T-helper 17 cell (primary cell): ENCODE measurements around the gene WDR82. TPM values are rescaled to one million over a fixed set of nuclear protein-coding genes. Genes with fewer than 3 reads are reported as not detected.

Experiments
- ATAC-seq: fragments of 150-1000 bp; cut with Tn5 transposase; 2 replicates; pipeline ENCODE4 v1.10.0; 2021; ENCODE audit warnings: mild to moderate bottlenecking, moderate library complexity
- DNase-seq, 3 donors: peaks; one replicate each; pipeline versions ENCODE4 v3.0.0 to v3.0.0-alpha.2; 2020 to 2021
- H3K9me3 ChIP-seq: one replicate; pipeline ENCODE4 v1.7.0; 2013; ENCODE audit warnings: low read length, mild to moderate bottlenecking; ENCODE audit not compliant: control insufficient read depth, poor library complexity, severe bottlenecking
- H3K27ac Mint-ChIP-seq: one replicate; pipeline ENCODE4 v1.8.0; 2022; ENCODE audit warnings: mild to moderate bottlenecking, moderate library complexity, mixed read lengths
- H3K27me3 Mint-ChIP-seq: one replicate; pipeline ENCODE4 v1.8.0; 2022; ENCODE audit warnings: mixed read lengths
- H3K36me3 Mint-ChIP-seq: one replicate; pipeline ENCODE4 v1.8.0; 2022; ENCODE audit warnings: low read depth, mixed read lengths
- H3K4me1 Mint-ChIP-seq: one replicate; pipeline ENCODE4 v1.8.0; 2022; ENCODE audit warnings: mild to moderate bottlenecking, mixed read lengths
- H3K4me3 Mint-ChIP-seq: one replicate; pipeline ENCODE4 v1.8.0; 2022; ENCODE audit warnings: mild to moderate bottlenecking, moderate library complexity, mixed read lengths
- total RNA-seq, 4 donors: library from RNA in 2 of 4; stranded (reverse) in 2 of 4; gene quantifications; one replicate each; pipeline ENCODE4 v1.2.3 and lab custom pipeline; 2022 to 2026

WDR82 gene
- total RNA-seq, 2 donors from 2014 or later, result 109 to 114 TPM

DNA sequence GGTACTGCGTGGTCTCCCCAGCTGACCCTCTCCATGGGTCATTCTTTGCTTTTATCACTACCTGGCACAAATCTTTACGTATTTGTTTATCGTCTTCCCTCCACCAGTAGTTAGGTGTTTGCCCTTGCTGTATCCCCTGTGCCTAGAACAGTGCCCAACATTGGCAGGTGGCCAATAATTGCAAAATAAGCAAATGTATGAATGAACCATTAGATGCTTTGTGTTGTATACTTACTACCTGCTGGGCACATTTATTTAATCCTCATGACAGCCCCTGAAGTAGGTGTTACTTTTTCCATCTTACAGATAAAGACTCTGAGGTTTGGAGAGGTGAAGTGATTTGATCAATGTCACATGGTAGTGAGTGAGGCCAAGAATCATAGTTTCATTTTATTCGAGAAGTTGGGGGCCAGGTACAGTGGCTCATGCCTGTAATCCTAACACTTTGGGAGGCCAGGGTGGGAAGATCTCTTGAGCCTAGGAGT is 37.5 kb downstream of the WDR82 start:
- Mint-ChIP-seq H3K27ac (peak overlapping the region; percentile 95), H3K36me3 (peaks cover 2% of the 10 kb centered on the region), H3K27me3 (no peaks in the 10 kb centered on the region), H3K4me3 (peak overlapping the region; percentile 97), H3K4me1 (peaks cover 55% of the 10 kb centered on the region)
- DNase-seq (no peak), ATAC-seq (no peak)
- no peaks in the 10 kb centered on the region for H3K9me3 ChIP-seq

- Mint-ChIP-seq H3K4me1 (peaks cover 61% of the 10 kb centered on the region), H3K36me3 (peaks cover 2% of the 10 kb centered on the region), H3K4me3 (peak overlapping the region; percentile 97), H3K27ac (peak overlapping the region; percentile 95), H3K27me3 (no peaks in the 10 kb centered on the region)
- ATAC-seq, result peak; percentile 38
- H3K9me3 ChIP-seq, result no peaks in the 10 kb centered on the region
- DNase-seq, result peak in 1 of 3 donors; percentile 32
Observed at GRCh38 chr3:52240059-52240885, 38.2 kb downstream of the WDR82 start.

- Mint-ChIP-seq H3K4me3 (peak within 1 kb of the TSS; percentile 97), H3K27ac (peak within 1 kb of the TSS; percentile 95), H3K36me3 (peaks cover 2% of the 10 kb centered on the region), H3K27me3 (no peaks in the 10 kb centered on the region), H3K4me1 (peaks cover 56% of the 10 kb centered on the region)
- ATAC-seq (peak; percentile 85), DNase-seq (peak; percentile 76 to 88 (median 85))
- no peaks in the 10 kb centered on the region for H3K9me3 ChIP-seq
Observed at GRCh38 chr3:52238761-52239701, 39.4 kb downstream of the WDR82 start, which contains the start of gene TWF2. Gene TWF2, minus strand, starts transcription at chr3:52239158. Its CDS starts 142 bp downstream, at chr3:52239016.

DNA sequence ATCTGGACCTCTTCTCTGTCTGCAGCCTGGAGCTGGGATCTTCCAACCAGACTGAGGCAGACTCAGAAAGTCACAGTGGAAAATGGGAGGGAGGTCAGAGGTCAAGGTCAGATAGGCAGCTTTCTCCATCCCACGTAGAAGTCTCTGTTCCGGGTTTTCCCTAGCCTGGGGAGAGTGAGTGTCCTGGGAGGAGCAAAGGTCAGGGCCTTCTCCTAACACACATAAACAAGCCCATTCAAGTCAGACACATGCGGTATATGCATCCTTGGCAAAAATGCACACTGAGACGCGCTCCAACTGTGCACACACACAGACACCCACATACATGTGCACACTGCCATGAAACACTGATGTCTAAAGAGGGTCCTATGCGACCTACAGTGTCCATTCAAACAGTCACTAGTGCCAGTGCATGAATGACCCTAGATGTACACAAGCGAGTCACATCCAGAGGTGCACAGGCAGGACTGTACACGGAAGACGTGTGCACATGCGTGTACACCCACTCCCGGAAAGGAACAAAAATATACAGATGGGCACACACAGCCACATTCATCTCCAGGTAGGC is 40.2 kb downstream of the WDR82 start:
- no peaks in the 10 kb centered on the region for H3K9me3 ChIP-seq
- H3K27ac Mint-ChIP-seq, result peak overlapping the region; percentile 95
- no peaks in the 10 kb centered on the region for H3K27me3 Mint-ChIP-seq
- peaks cover 51% of the 10 kb centered on the region for H3K4me1 Mint-ChIP-seq
- DNase-seq, result no peak
- peaks cover 2% of the 10 kb centered on the region for H3K36me3 Mint-ChIP-seq
- no peak for ATAC-seq
- peak overlapping the region; percentile 97 for H3K4me3 Mint-ChIP-seq

- Mint-ChIP-seq H3K27me3 (no peaks in the 10 kb centered on the region), H3K36me3 (peaks cover 2% of the 10 kb centered on the region), H3K4me1 (peaks cover 51% of the 10 kb centered on the region), H3K4me3 (peak overlapping the region; percentile 97), H3K27ac (peak overlapping the region; percentile 95)
- ATAC-seq (no peak), DNase-seq (peak in 1 of 3 donors; percentile 4)
- H3K9me3 ChIP-seq, result no peaks in the 10 kb centered on the region
Observed at GRCh38 chr3:52237657-52238172, 40.7 kb downstream of the WDR82 start.

- Mint-ChIP-seq H3K27me3 (no peaks in the 10 kb centered on the region), H3K36me3 (peaks cover 2% of the 10 kb centered on the region), H3K4me3 (peak overlapping the region; percentile 97), H3K4me1 (peaks cover 54% of the 10 kb centered on the region), H3K27ac (peak overlapping the region; percentile 95)
- ATAC-seq (no peak), DNase-seq (no peak)
- H3K9me3 ChIP-seq, result no peaks in the 10 kb centered on the region
Observed at GRCh38 chr3:52237006-52237656, 41.3 kb downstream of the WDR82 start.

- peaks cover 2% of the 10 kb centered on the region for H3K36me3 Mint-ChIP-seq
- H3K9me3 ChIP-seq, result no peaks in the 10 kb centered on the region
- ATAC-seq (no peak), DNase-seq (no peak)
- peaks cover 57% of the 10 kb centered on the region for H3K4me1 Mint-ChIP-seq
- peak overlapping the region; percentile 95 for H3K27ac Mint-ChIP-seq
- peak overlapping the region; percentile 97 for H3K4me3 Mint-ChIP-seq
- no peaks in the 10 kb centered on the region for H3K27me3 Mint-ChIP-seq
Observed at GRCh38 chr3:52236424-52236886, 42.0 kb downstream of the WDR82 start.

DNA sequence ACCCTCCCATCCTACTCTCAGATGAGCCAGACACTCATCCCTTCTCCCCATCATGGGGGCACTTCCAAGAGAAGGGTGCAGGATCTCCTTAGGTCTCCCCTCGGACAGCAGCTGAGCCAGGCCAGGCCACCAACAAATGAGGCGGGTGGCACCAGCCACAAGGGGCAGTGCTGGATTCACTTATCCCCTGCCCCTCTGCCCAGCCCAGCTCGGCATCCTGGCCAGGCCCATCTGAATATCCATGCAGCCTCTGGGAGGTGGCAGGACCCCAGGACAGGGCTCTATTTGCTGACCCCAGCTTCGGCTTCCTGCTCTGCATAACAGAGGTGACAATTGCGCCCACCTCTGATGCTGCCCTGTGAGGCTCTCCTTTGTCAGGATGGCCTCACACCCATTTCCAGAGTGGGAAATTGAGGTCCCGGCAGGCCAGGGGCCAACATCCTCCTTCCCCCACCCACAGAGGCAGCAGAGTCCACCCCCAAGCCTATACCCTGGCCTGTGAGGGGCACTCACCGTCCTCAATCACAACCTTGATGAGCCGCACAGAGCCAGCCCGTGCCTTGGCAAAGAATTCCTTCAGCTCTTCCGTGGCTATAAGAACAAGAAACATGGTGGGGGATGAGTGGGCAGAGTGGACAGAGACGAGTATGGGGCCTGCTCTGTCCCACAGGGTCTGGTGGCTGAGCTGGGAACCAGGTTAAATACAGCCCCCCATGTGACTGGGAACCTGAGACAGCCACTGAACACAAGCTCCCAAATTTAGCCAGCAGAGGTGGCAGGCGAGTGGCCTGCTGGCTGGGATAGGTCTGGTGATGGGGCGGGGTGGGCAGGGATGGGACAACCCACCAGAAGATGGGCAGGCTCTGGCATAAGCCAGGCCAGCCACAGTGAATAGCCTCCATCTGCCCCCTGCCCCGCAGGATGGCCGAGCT is 43.7 kb downstream of the WDR82 start:
- peaks cover 2% of the 10 kb centered on the region for H3K36me3 Mint-ChIP-seq
- ATAC-seq (no peak), DNase-seq (no peak)
- no peak overlapping the region for H3K4me3 Mint-ChIP-seq
- peak overlapping the region; percentile 95 for H3K27ac Mint-ChIP-seq
- peaks cover 45% of the 10 kb centered on the region for H3K4me1 Mint-ChIP-seq
- no peaks in the 10 kb centered on the region for H3K27me3 Mint-ChIP-seq
- H3K9me3 ChIP-seq, result no peaks in the 10 kb centered on the region

GRCh38 chr3:52233968-52234367 is 44.5 kb downstream of the WDR82 start:
- no peaks in the 10 kb centered on the region for H3K9me3 ChIP-seq
- no peak overlapping the region for H3K4me3 Mint-ChIP-seq
- DNase-seq (no peak), ATAC-seq (no peak)
- peaks cover 42% of the 10 kb centered on the region for H3K4me1 Mint-ChIP-seq
- H3K27ac Mint-ChIP-seq, result peak overlapping the region; percentile 54
- H3K27me3 Mint-ChIP-seq, result no peaks in the 10 kb centered on the region
- H3K36me3 Mint-ChIP-seq, result no peaks in the 10 kb centered on the region

- Mint-ChIP-seq H3K36me3 (no peaks in the 10 kb centered on the region), H3K4me1 (peaks cover 38% of the 10 kb centered on the region), H3K27me3 (no peaks in the 10 kb centered on the region), H3K4me3 (no peak overlapping the region), H3K27ac (peak overlapping the region; percentile 79)
- no peaks in the 10 kb centered on the region for H3K9me3 ChIP-seq
- DNase-seq (no peak), ATAC-seq (no peak)
Observed at GRCh38 chr3:52233108-52233591, 45.3 kb downstream of the WDR82 start.

- peaks cover 35% of the 10 kb centered on the region for H3K4me1 Mint-ChIP-seq
- ATAC-seq (no peak), DNase-seq (no peak)
- no peaks in the 10 kb centered on the region for H3K36me3 Mint-ChIP-seq
- H3K27ac Mint-ChIP-seq, result peak overlapping the region; percentile 79
- no peaks in the 10 kb centered on the region for H3K9me3 ChIP-seq
- no peak overlapping the region for H3K4me3 Mint-ChIP-seq
- H3K27me3 Mint-ChIP-seq, result no peaks in the 10 kb centered on the region
Observed at GRCh38 chr3:52232279-52233107, 46.0 kb downstream of the WDR82 start.
